ENCODE results near the gene BCR. TPM values are rescaled to one million over a fixed set of nuclear protein-coding genes. Genes with fewer than 3 reads are reported as not detected.
A peak's percentile ranks its signal among the peaks of the same experiment; 100 is the strongest.

Gene BCR
- total RNA-seq, 2 donors from 2014 or later: 43.3 to 50.3 TPM

DNA sequence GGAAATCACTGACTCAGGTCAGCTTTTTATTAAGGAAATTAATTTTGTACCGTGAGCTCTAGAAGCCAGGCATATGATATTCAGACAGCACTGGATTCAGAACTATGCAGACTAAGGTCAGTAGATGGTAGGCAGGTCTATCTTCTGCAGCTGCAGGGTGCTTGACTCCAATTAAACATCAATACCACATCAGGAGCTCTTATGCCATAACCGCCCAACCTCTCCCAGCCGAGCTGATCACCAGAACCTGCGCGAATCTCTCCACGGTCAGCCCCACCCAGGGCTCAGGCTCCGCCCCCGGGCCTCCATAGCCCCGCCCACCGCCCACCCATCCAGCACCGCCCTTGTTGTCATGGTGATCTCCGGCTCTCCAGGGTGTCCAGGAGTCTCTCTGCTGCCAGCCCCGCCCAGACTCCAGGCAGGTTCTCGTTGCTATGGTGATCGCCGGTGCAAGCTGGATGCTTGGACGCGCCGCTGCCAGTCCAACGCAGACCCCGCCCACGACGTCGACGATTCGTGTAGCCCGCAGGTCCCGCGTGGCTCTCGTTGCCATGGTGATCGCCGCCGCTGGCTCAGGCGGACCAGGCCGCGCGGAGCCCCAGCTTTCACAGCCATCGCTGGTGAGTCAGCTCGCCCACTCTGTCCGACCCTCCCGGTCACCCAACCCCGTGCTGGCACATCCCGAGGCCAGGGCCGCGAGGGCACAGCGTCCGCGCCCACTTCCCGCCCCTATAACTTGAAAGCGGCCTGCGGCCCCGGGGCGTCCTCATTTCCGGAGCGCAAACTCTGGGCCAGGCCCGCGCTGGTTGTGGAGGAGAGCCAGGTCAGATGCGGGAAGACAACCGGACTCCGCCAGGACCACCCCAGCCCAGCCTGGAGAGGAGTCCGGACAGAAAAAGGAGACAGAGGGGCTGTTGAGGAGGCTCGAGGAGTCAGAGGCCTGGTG is 35.1 kb upstream of the BCR start, which contains the start of gene RAB36:
Gene RAB36, plus strand, starts transcription at position 546 of the 946 bp plus-strand sequence. CDS start 1,140 bp downstream, outside the sequence.
- H3K9me3 Mint-ChIP-seq: no peaks in the 10 kb centered on the region
- no peaks in the 10 kb centered on the region for H3K27me3 Mint-ChIP-seq
- H3K36me3 Mint-ChIP-seq (ENCODE audit: low read depth): no peaks in the 10 kb centered on the region
- H3K4me3 Mint-ChIP-seq: peak within 1 kb of the TSS; percentile 67
- peak; percentile 56 for ATAC-seq (replicated peaks)
- H3K4me1 Mint-ChIP-seq: peaks cover 5% of the 10 kb centered on the region
- peak within 1 kb of the TSS; percentile 65 for H3K27ac Mint-ChIP-seq

DNA sequence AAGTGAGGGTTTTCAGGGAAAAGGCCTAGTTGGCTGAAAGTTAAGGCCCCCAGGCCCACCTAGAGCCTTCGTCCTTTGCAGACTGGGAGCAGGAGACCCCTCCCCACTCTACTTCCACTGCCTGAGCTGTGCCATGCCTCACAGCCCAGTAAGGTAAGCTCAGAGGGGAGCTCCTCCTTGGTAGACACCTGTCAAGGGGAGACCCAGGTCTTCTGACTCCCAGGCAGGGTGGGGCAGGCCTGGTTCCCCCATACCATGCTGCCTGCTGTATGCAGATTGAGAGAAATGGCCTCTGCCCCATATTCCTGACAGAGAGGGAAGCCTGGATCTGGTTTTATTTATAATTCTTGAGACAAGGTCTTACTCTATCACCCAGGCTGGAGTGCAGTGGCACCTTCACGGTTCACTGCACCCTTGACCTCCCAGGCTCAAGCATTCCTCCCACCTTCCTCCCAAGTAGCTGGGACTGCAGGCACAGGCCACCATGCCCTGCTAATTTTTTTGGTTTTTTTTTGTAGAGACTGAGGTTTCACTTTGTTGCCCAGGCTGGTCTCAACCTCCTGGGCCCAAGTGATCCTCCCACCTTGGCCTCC is 34.3 kb upstream of the BCR start:
- Mint-ChIP-seq H3K4me1 (peaks cover 5% of the 10 kb centered on the region), H3K27ac (peak overlapping the region; percentile 65), H3K9me3 (no peaks in the 10 kb centered on the region), H3K27me3 (no peaks in the 10 kb centered on the region), H3K4me3 (peak overlapping the region; percentile 67), H3K36me3 (ENCODE audit: low read depth) (no peaks in the 10 kb centered on the region)
- no peak for ATAC-seq (replicated peaks)

DNA sequence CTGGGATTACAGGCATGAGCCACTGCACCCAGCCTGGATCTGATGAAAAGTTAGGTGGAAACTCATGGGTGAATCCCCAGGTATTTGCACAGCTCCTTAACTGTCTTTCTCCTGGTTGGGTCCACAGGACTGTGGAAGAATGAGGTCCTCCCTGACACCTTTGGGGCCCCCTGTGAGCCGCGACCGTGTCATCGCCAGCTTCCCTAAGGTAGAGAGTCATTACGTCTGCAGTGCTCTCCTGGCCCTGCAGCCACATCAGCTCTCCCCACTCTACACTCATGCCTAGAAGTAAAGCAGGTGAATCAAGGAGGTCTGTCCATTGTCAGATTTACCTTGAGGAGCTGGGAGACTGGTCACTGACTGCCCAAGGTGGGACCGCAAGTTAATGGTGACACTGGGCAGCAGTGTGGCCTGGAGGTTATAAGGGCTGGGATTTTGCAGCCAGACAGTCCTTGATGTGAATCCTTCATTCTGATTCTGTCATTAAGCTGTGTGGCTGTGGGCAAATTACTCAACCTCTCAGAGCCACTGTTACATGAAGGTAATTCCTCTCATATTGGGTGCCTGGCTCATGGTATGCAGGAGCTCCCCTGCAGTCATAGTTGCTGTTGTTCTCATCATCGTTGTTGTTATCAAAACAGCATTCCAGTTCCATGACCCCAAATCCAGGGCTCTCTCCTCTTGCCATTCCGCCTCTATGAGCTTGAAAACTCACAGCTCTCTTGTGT is 33.7 kb upstream of the BCR start:
- Mint-ChIP-seq H3K27ac (peak overlapping the region; percentile 58), H3K4me1 (peaks cover 5% of the 10 kb centered on the region), H3K27me3 (no peaks in the 10 kb centered on the region), H3K9me3 (no peaks in the 10 kb centered on the region), H3K4me3 (peak overlapping the region; percentile 67), H3K36me3 (ENCODE audit: low read depth) (no peaks in the 10 kb centered on the region)
- ATAC-seq (replicated peaks): no peak

DNA sequence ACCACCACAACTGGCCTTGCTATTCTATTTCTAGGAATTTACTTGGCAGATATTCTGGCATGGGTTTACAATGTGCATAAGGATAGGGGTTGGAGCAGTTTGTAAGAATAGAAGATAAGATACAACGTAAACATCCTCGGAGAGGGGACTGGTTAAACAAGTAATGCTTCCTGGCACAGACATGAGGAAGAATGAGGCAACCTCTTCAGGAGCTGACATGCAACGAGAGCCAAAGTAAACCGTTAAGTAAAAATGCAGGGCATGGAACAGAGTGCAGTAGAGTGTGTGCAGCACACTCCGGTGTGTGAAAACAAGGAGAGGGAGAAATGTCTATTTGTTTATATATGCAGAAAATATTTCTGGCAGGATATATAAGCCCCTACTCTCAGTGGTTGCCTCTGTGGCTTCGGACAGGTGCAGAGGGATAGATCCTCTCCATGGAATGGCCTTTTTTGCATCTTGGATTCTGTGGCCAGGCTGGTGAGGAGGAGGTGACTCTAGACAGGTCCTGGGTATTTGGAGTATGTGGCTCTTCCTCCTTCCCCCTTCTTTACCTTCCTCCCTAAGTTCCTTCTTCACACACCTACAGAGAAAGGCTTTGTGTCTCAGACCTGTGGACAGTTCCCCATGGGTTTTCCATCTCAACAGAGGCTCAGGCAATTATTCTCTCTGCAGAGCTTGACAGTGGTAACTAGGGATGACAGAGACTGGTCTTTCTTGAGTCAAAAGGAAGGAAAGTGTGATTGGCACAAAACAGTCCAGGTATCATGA is 32.5 kb upstream of the BCR start:
- peak overlapping the region; percentile 58 for H3K27ac Mint-ChIP-seq
- no peaks in the 10 kb centered on the region for H3K36me3 Mint-ChIP-seq (ENCODE audit: low read depth)
- H3K4me3 Mint-ChIP-seq: no peak overlapping the region
- no peak for ATAC-seq (replicated peaks)
- no peaks in the 10 kb centered on the region for H3K27me3 Mint-ChIP-seq
- H3K4me1 Mint-ChIP-seq: peaks cover 5% of the 10 kb centered on the region
- H3K9me3 Mint-ChIP-seq: no peaks in the 10 kb centered on the region

DNA sequence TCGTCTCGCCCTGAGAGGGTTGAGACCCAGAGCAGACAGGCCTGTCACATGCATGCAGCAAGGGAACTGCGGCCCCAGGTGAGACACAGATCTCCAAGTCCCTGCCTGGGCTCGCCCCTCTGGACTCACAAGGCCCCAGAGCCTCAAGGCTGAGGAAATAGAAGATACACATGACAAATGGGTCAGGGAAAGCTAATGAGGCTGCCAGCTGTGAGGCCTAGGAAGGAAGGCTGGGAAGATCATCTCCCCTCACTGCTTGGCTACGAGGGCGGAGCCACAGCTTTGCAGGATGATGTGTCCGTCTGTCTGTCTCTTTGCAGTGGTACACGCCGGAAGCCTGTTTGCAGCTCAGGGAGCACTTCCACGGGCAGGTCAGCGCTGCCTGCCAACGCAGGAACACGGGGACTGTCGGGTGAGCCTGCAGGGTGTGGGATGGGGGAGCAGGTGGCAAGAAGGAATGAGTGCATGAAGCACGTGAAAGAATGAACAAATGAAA is 30.5 kb upstream of the BCR start:
- no peak overlapping the region for H3K27ac Mint-ChIP-seq
- no peaks in the 10 kb centered on the region for H3K27me3 Mint-ChIP-seq
- no peak for ATAC-seq (replicated peaks)
- no peaks in the 10 kb centered on the region for H3K9me3 Mint-ChIP-seq
- no peaks in the 10 kb centered on the region for H3K36me3 Mint-ChIP-seq (ENCODE audit: low read depth)
- H3K4me3 Mint-ChIP-seq: no peak overlapping the region
- H3K4me1 Mint-ChIP-seq: peaks cover 5% of the 10 kb centered on the region

DNA sequence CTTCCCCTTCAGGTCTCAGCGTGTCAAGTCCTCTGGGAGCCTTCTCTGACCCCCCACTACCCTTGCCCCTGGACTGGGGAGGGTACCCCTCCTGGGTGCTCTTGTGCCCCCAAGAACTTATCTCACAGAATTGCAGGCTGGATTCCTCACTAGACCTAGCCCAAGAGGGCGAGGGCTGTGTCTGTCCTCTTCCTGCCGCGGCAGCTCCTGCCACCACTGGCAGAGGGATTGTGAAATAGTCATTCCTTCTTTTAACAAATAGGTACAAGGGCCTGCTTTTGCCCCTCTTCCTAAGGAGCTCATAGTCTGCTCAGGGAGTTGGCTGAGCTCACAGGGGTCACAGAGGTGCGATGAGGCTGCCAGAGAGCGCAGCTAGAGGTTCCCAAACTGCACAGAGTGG is 29.5 kb upstream of the BCR start:
- H3K4me1 Mint-ChIP-seq: no peaks in the 10 kb centered on the region
- no peaks in the 10 kb centered on the region for H3K9me3 Mint-ChIP-seq
- no peak overlapping the region for H3K4me3 Mint-ChIP-seq
- no peaks in the 10 kb centered on the region for H3K27me3 Mint-ChIP-seq
- ATAC-seq (replicated peaks): no peak
- no peak overlapping the region for H3K27ac Mint-ChIP-seq
- no peaks in the 10 kb centered on the region for H3K36me3 Mint-ChIP-seq (ENCODE audit: low read depth)

DNA sequence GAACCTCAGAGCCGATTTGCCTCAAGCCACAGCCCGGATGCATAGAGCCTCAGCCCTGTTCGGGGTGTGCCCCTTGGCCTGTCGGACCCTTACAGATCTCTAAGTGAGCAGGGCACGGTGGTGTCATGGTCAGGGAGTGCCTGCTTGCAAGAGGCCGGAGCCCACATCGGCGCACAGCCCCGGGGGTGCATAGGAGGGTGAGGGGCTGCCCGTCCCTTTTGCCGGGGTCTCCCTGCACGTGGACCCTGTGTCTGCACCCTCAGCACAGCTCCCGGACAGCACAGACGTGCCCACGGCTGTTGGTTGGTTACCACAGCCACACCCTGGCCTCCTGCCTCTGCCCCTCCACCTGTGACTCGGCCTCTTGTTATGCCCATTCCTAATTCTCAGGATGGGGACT is 28.5 kb upstream of the BCR start:
- H3K36me3 Mint-ChIP-seq (ENCODE audit: low read depth): no peaks in the 10 kb centered on the region
- H3K4me3 Mint-ChIP-seq: no peak overlapping the region
- no peak overlapping the region for H3K27ac Mint-ChIP-seq
- no peaks in the 10 kb centered on the region for H3K27me3 Mint-ChIP-seq
- no peak for ATAC-seq (replicated peaks)
- H3K4me1 Mint-ChIP-seq: no peaks in the 10 kb centered on the region
- H3K9me3 Mint-ChIP-seq: no peaks in the 10 kb centered on the region

DNA sequence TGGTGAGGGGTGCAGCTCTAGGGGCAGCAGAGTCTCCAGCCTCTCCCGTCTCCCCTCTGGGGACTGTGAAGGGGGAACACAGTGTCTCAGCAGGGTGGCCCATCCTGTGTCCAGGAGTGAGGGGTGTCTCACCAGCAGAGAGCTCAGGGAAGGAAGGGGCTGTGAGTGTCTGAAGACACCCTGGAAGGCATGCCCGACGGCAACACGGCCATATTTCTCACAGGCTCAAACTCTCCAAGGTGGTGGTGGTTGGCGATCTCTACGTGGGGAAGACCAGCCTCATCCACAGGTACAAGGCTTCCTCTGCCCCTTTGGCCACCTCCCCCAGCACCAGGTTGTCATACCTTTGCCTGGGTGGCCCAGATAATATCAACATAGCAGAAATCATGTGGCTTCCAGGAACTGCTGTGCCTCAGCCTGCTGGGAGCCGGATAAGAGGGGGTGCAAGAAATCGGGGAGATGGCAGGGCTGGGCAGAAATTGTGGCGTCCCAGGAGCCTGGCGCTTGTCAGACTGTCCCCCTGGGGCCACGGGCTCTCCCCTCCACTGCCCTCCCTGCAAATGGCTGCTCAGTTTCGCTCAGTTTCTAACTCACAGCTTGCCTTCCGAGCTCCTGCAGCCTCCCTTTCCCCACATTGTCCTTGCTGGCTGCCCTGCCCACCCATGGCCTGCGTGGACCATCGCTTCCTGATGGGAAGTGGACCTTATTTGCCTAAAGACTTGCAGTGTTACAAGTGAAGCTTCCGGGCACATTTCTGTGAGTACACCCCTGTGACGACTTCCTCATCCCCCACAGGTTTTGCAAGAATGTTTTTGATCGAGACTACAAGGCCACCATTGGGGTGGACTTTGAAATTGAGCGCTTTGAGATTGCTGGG is 27.8 kb upstream of the BCR start:
- H3K36me3 Mint-ChIP-seq (ENCODE audit: low read depth): no peaks in the 10 kb centered on the region
- no peak for ATAC-seq (replicated peaks)
- H3K27me3 Mint-ChIP-seq: no peaks in the 10 kb centered on the region
- H3K4me3 Mint-ChIP-seq: no peak overlapping the region
- H3K4me1 Mint-ChIP-seq: no peaks in the 10 kb centered on the region
- no peak overlapping the region for H3K27ac Mint-ChIP-seq
- no peaks in the 10 kb centered on the region for H3K9me3 Mint-ChIP-seq

DNA sequence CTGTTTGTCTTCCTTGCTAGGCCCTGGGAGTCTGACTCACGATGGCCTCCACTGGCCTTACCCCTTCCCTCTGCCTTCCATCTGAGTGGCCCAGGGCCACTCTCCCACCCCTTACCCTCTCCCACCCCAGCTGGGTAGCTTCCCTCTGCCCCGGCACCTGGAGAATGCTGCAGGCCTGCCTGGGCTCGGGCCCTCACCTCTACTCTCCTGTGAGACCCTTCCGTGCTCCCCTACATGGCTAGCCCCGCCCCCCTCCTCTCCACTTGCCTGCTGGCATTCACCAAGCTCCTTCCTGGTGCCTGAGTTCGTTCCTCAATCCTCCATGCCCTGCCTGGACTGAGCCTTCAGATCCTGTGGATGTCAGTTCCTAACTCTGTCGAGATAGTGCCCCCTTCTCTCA is 26.3 kb upstream of the BCR start:
- Mint-ChIP-seq H3K4me3 (no peak overlapping the region), H3K27ac (peak overlapping the region; percentile 62), H3K9me3 (no peaks in the 10 kb centered on the region), H3K36me3 (ENCODE audit: low read depth) (no peaks in the 10 kb centered on the region), H3K4me1 (no peaks in the 10 kb centered on the region), H3K27me3 (no peaks in the 10 kb centered on the region)
- no peak for ATAC-seq (replicated peaks)

DNA sequence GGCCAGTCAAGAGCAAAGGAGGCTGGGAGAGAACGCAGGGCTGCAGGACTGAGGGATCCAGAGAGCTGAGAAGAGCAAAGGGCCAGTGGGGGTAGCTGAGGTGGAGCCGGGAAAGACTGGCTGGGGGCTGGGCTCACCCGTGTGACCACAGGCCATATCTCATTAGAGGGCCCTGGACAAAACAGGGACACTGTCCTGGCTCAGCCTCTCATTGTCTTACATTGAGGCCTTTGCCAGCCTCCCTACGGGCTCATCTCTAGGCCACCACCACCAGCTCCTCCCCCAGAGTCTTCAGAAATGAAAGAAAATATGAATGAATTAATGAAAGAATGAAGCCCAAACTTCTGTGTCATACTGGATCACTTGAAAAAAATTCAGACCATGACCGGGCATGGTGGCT is 25.8 kb upstream of the BCR start:
- no peak overlapping the region for H3K4me3 Mint-ChIP-seq
- no peaks in the 10 kb centered on the region for H3K9me3 Mint-ChIP-seq
- no peak for ATAC-seq (replicated peaks)
- no peaks in the 10 kb centered on the region for H3K36me3 Mint-ChIP-seq (ENCODE audit: low read depth)
- peak overlapping the region; percentile 33 for H3K27ac Mint-ChIP-seq
- H3K27me3 Mint-ChIP-seq: no peaks in the 10 kb centered on the region
- no peaks in the 10 kb centered on the region for H3K4me1 Mint-ChIP-seq

DNA sequence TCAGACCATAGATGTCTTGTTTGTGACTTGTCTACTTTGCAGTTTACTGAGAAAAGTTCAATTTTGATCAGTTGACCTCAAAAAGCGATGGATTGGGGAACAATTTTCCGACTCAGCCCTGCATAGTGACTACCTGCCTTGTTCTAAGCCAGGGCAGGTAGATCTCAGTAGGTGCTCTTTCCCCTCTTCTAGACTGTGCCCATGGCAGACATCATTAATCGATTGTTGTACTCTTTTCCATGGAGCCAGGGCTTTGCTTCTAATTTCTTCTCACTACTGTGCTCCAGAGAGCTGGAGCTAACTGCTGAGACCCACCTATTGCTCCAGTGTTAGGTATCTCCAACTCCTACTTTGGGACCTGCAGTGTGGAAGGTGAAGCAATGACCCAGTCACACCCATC is 25.2 kb upstream of the BCR start:
- no peaks in the 10 kb centered on the region for H3K27me3 Mint-ChIP-seq
- H3K36me3 Mint-ChIP-seq (ENCODE audit: low read depth): no peaks in the 10 kb centered on the region
- no peak overlapping the region for H3K4me3 Mint-ChIP-seq
- no peaks in the 10 kb centered on the region for H3K9me3 Mint-ChIP-seq
- no peaks in the 10 kb centered on the region for H3K4me1 Mint-ChIP-seq
- ATAC-seq (replicated peaks): no peak
- no peak overlapping the region for H3K27ac Mint-ChIP-seq

DNA sequence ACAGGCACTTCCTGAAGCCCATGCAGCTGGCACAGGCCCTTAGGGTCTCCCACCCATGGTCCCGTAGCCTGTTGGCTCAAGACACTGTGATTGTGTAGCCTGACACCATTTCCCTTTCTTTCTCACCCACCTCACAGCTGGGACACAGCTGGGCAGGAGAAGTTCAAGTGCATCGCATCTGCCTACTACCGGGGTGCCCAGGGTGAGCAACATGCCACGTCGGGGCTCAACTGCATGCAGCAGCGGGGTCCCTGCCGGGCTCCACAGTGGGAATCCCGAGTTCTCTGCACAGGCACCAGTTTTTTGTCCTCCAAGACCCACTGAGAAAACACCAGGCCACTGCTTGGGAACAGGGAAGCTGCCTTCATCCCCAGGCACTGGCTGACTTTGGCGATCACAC is 24.5 kb upstream of the BCR start:
- Mint-ChIP-seq H3K9me3 (no peaks in the 10 kb centered on the region), H3K4me3 (no peak overlapping the region), H3K4me1 (no peaks in the 10 kb centered on the region), H3K27ac (peak overlapping the region; percentile 17), H3K36me3 (ENCODE audit: low read depth) (no peaks in the 10 kb centered on the region), H3K27me3 (no peaks in the 10 kb centered on the region)
- no peak for ATAC-seq (replicated peaks)

DNA sequence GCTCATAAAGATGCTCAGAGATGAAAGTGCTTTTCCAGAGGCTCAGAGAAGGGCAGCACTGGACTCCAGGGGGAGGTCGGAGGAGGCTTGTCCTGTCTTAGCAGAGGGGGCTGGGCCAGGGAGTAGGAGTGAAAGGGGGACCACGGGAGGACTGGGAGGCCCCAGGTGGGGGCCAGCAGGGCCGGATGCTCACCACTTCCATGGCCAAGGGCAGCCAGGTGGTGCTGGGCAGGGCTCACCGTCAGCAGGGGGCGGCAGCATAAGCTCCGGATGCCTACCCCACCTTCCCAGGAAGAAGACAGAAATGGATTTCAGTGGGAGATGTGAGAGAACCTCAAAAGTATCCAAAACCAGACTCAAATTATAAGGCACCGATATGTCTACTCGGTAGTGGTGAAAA is 24.0 kb upstream of the BCR start:
- no peaks in the 10 kb centered on the region for H3K27me3 Mint-ChIP-seq
- H3K27ac Mint-ChIP-seq: peak overlapping the region; percentile 17
- H3K36me3 Mint-ChIP-seq (ENCODE audit: low read depth): no peaks in the 10 kb centered on the region
- ATAC-seq (replicated peaks): no peak
- no peak overlapping the region for H3K4me3 Mint-ChIP-seq
- no peaks in the 10 kb centered on the region for H3K4me1 Mint-ChIP-seq
- no peaks in the 10 kb centered on the region for H3K9me3 Mint-ChIP-seq

Measured in activated T-helper 17 cell treated with anti-CD3 and anti-CD28 coated beads, Interleukin-2, amount 50 U/mL, for 72 hours (primary cell).